ENCODE results near the gene PTPRM. TPM values are rescaled to one million over a fixed set of nuclear protein-coding genes. Genes with fewer than 3 reads are reported as not detected.
A peak's percentile ranks its signal among the peaks of the same experiment; 100 is the strongest.

Gene PTPRM
- total and polyA plus RNA-seq, 2 of the 4 experiments (the other 2 are of a cell fraction) = 28.3 to 51.2 TPM

- H3K79me1 ChIP-seq (ENCODE audit: low read depth in 1 of 2, low read length in 2 of 2) = no peaks in the 10 kb centered on the region
- H2AK9ac ChIP-seq (replicated peaks; ENCODE audit: low read depth, low read length, poor library complexity) = no peak overlapping the region
- H3K27me3 ChIP-seq (ENCODE audit: control insufficient read depth, insufficient read depth, low read length) = no peaks in the 10 kb centered on the region
- POLR2A ChIA-PET (ENCODE audit: unreplicated experiment) = no interaction called here
- H2BK20ac ChIP-seq (ENCODE audit: low read depth, low read length) = no peak overlapping the region
- no TSS peak for BruUV-seq (replicated peaks)
- no peak overlapping the region for H2AFZ ChIP-seq (replicated peaks; ENCODE audit: low read length, poor library complexity)
- no peaks in the 10 kb centered on the region for H3K9me3 ChIP-seq (ENCODE audit: control insufficient read depth, insufficient read depth, low read length)
- intact Hi-C loops (cut with micrococcal nuclease) = no loop called here
- no peak overlapping the region for H4K8ac ChIP-seq (ENCODE audit: low read depth in 2 of 2, low read length in 2 of 2)
- in situ Hi-C loops (cut with MboI; ENCODE audit: low sequenced_read_pairs) = no loop called here
- dilution Hi-C loops (cut with HindIII; ENCODE audit: low sequenced_read_pairs, unreplicated experiment) = no loop called here
- H3K36me3 ChIP-seq (ENCODE audit: control insufficient read depth, insufficient read depth, low read length) = 0 out of 2 replicates have a peak, but pooled peaks cover 2% of the 10 kb centered on the region
- CTCF ChIA-PET = no interaction called here
- no peaks in the 10 kb centered on the region for H4K20me1 ChIP-seq (ENCODE audit: insufficient read depth, low read length)
- peaks cover 6% of the 10 kb centered on the region for H3K4me1 ChIP-seq (ENCODE audit: control insufficient read depth, insufficient read depth, low read length)
- no peak overlapping the region for H2BK5ac ChIP-seq (ENCODE audit: low read depth, low read length, poor library complexity, severe bottlenecking)
- DNase-seq = no peak
- H3K23ac ChIP-seq (ENCODE audit: low read depth, low read length) = no peak overlapping the region
- H3K9ac ChIP-seq (ENCODE audit: low read depth, low read length) = no peak overlapping the region
- TF ChIP-seq RCOR1 (IDR thresholded peaks at IDR 0.05; ENCODE audit: insufficient replicate concordance, low read length) = no peak
- no peak for TF ChIP-seq RFX5 (IDR thresholded peaks at IDR 0.05; ENCODE audit: low read depth, low read length)
- no peak for TF ChIP-seq CEBPB (IDR thresholded peaks at IDR 0.05; ENCODE audit: low read depth, low read length)
- no peak for TF ChIP-seq SMC3 (IDR thresholded peaks at IDR 0.05; ENCODE audit: low read depth, low read length)
- TF ChIP-seq MAFK (IDR thresholded peaks at IDR 0.05; ENCODE audit: low read depth, low read length) = no peak
- TF ChIP-seq MAZ (IDR thresholded peaks at IDR 0.05; ENCODE audit: borderline replicate concordance, low read depth, low read length) = no peak
- no peak for TF ChIP-seq FOS (IDR thresholded peaks at IDR 0.05; ENCODE audit: low read depth, low read length)
- no peak for TF ChIP-seq CTCF (conservative IDR thresholded peaks at IDR 0.05; ENCODE audit: low read depth, low read length)
- WGBS, 2 experiments (ENCODE audit: extremely low coverage in 2 of 2, insufficient read length in 1 of 2) = no CpG with 5 or more reads among the region's 1 CpG
- H4K5ac ChIP-seq (ENCODE audit: low read depth, low read length) = no peak overlapping the region
- H3K4me2 ChIP-seq (ENCODE audit: low read depth, low read length) = no peak overlapping the region
- no peak for ATAC-seq (ENCODE audit: low read depth)
- no peak overlapping the region for H4K91ac ChIP-seq (ENCODE audit: insufficient read depth, low read depth, low read length)
- H3K56ac ChIP-seq (ENCODE audit: extremely low read depth, insufficient read depth, low read length) = no peak overlapping the region
- H2BK15ac ChIP-seq (ENCODE audit: low read depth, low read length) = no peak overlapping the region
- no peak overlapping the region for H3K27ac ChIP-seq (ENCODE audit: insufficient read depth, low read length)
- H2AK5ac ChIP-seq (ENCODE audit: low read depth, low read length) = 0 out of 2 replicates have a peak overlapping the region, but pooled peaks have one; percentile 15
- H3K14ac ChIP-seq (replicated peaks; ENCODE audit: low read depth, low read length) = peak overlapping the region; percentile 41; the same call in 1 of the 2 replicates
- no peak overlapping the region for H2BK120ac ChIP-seq (ENCODE audit: low read depth, low read length)
- no peak overlapping the region for H3K4me3 ChIP-seq (ENCODE audit: insufficient read depth, low read depth, low read length)
- H3K4ac ChIP-seq (ENCODE audit: low read depth, low read length) = no peak overlapping the region
- H3K9me1 ChIP-seq (ENCODE audit: insufficient read depth, low read length) = peaks cover 3% of the 10 kb centered on the region; the same call in 1 of the 2 replicates
- H3K18ac ChIP-seq (ENCODE audit: low read depth, low read length) = no peak overlapping the region
Measured at GRCh38 chr18:8326763-8327394, 759.8 kb downstream of the PTPRM start.
